ENCODE results near the gene SLC29A4. TPM values are rescaled to one million over a fixed set of nuclear protein-coding genes. Genes with fewer than 3 reads are reported as not detected.
"Not testable (repeated sequence)": the region's sequence is repeated elsewhere in the genome, so short reads cannot be mapped to it uniquely, and the experiment has no call there.

SLC29A4 gene
- total RNA-seq, 8 experiments from 2014 or later = 0.81 to 24.9 (median 13.1) TPM

- ATAC-seq (replicated peaks in 6 of 8); in situ Hi-C loops (cut with MboI; ENCODE audit: low pct_unique_long_range_greater_than_20kb in 2 of 9, low sequenced_read_pairs in 9 of 9, unreplicated experiment in 9 of 9): not testable (repeated sequence)
- WGBS, 10 experiments = 74 to 100% (median 95%) methylated on average over 1 to 3 of the region's 31 CpGs; no CpG with 5 or more reads in 4 of the 10 experiments
Measured at GRCh38 chr7:5323800-5324781, 41.3 kb downstream of the SLC29A4 start.

GRCh38 chr7:5324961-5325360 lies 42.2 kb downstream of the SLC29A4 start:
- WGBS, 10 experiments = 100% methylated on average over 1 of the region's 10 CpGs; no CpG with 5 or more reads in 8 of the 10 experiments
- peaks cover 0 to 3% of the 10 kb centered on the region in 2 donors for H3K4me1 ChIP-seq (replicated peaks in 1 of 2)
- no peak for ATAC-seq (replicated peaks in 6 of 8)
- H3K4me3 ChIP-seq = no peak overlapping the region
- in situ Hi-C loops (cut with MboI; ENCODE audit: low pct_unique_long_range_greater_than_20kb in 2 of 9, low sequenced_read_pairs in 9 of 9, unreplicated experiment in 9 of 9) = no loop called here
- no peak overlapping the region for H3K27ac ChIP-seq

More at GRCh38 chr7:5323800-5324781, 41.3 kb downstream of the SLC29A4 start:
- not testable (repeated sequence) for H3K4me1 ChIP-seq (replicated peaks in 1 of 2); H3K27ac ChIP-seq; H3K4me3 ChIP-seq

GRCh38 chr7:5330288-5330687 lies 47.5 kb downstream of the SLC29A4 start:
- H3K4me1 ChIP-seq (replicated peaks in 1 of 2) = peaks cover 0 to 3% of the 10 kb centered on the region in 2 donors
- ATAC-seq (replicated peaks in 6 of 8) = no peak
- 87 to 100% (median 100%) methylated on average over 1 to 3 of the region's 3 CpGs; no CpG with 5 or more reads in 6 of the 10 experiments for WGBS, 10 experiments
- no peak overlapping the region for H3K4me3 ChIP-seq
- in situ Hi-C loops (cut with MboI; ENCODE audit: low pct_unique_long_range_greater_than_20kb in 2 of 9, low sequenced_read_pairs in 9 of 9, unreplicated experiment in 9 of 9) = no loop called here
- no peak overlapping the region for H3K27ac ChIP-seq

- ATAC-seq (replicated peaks in 6 of 8) = no peak
Measured at GRCh38 chr7:5332579-5332978, 49.8 kb downstream of the SLC29A4 start.

GRCh38 chr7:5333121-5334045 lies 50.6 kb downstream of the SLC29A4 start:
- Histone ChIP-seq H3K27ac (no peak overlapping the region), H3K4me1 (replicated peaks in 1 of 2) (no peaks in the 10 kb centered on the region), H3K4me3 (no peak overlapping the region)
- ATAC-seq (replicated peaks in 6 of 8) = no peak
- in situ Hi-C loops (cut with MboI; ENCODE audit: low pct_unique_long_range_greater_than_20kb in 2 of 9, low sequenced_read_pairs in 9 of 9, unreplicated experiment in 9 of 9) = no loop called here
- WGBS, 10 experiments = 60 to 100% methylated on average over 1 of the region's 32 CpGs; no CpG with 5 or more reads in 8 of the 10 experiments

More at GRCh38 chr7:5332579-5332978, 49.8 kb downstream of the SLC29A4 start:
- in situ Hi-C loops (cut with MboI; ENCODE audit: low pct_unique_long_range_greater_than_20kb in 2 of 9, low sequenced_read_pairs in 9 of 9, unreplicated experiment in 9 of 9) = no loop called here
- 70% methylated on average over 2 of the region's 43 CpGs; no CpG with 5 or more reads in 9 of the 10 experiments for WGBS, 10 experiments
- Histone ChIP-seq H3K4me3 (no peak overlapping the region), H3K4me1 (replicated peaks in 1 of 2) (peaks cover 0 to 3% of the 10 kb centered on the region in 2 donors), H3K27ac (no peak overlapping the region)

GRCh38 chr7:5334671-5335070 lies 51.9 kb downstream of the SLC29A4 start:
- Histone ChIP-seq H3K4me1 (replicated peaks in 1 of 2) (no peaks in the 10 kb centered on the region), H3K27ac (no peak overlapping the region), H3K4me3 (no peak overlapping the region)
- in situ Hi-C loops (cut with MboI; ENCODE audit: low pct_unique_long_range_greater_than_20kb in 2 of 9, low sequenced_read_pairs in 9 of 9, unreplicated experiment in 9 of 9) = no loop called here
- no peak for ATAC-seq (replicated peaks in 6 of 8)
- 92 to 100% (median 100%) methylated on average over 1 to 3 of the region's 8 CpGs; no CpG with 5 or more reads in 4 of the 10 experiments for WGBS, 10 experiments

- Histone ChIP-seq H3K4me3 (no peak overlapping the region), H3K27ac (no peak overlapping the region), H3K4me1 (replicated peaks in 1 of 2) (no peaks in the 10 kb centered on the region)
- 87 to 100% (median 95%) methylated on average over 5 to 11 of the region's 11 CpGs for WGBS, 10 experiments
- ATAC-seq (replicated peaks in 6 of 8) = no peak
- in situ Hi-C loops (cut with MboI; ENCODE audit: low pct_unique_long_range_greater_than_20kb in 2 of 9, low sequenced_read_pairs in 9 of 9, unreplicated experiment in 9 of 9) = no loop called here
Measured at GRCh38 chr7:5337047-5337446, 54.3 kb downstream of the SLC29A4 start.

- in situ Hi-C loops (cut with MboI; ENCODE audit: low pct_unique_long_range_greater_than_20kb in 2 of 9, low sequenced_read_pairs in 9 of 9, unreplicated experiment in 9 of 9) = no loop called here
- Histone ChIP-seq H3K4me3 (no peak overlapping the region), H3K27ac (no peak overlapping the region), H3K4me1 (replicated peaks in 1 of 2) (no peaks in the 10 kb centered on the region)
- WGBS, 10 experiments = 63 to 100% (median 92%) methylated on average over 1 to 2 of the region's 2 CpGs; no CpG with 5 or more reads in 1 of the 10 experiments
- no peak for ATAC-seq (replicated peaks in 6 of 8)
Measured at GRCh38 chr7:5339955-5340354, 57.2 kb downstream of the SLC29A4 start.

- H3K4me3 ChIP-seq = no peak overlapping the region
- 83 to 100% (median 98%) methylated on average over 1 to 6 of the region's 6 CpGs for WGBS, 10 experiments
- no peak for ATAC-seq (replicated peaks in 6 of 8)
- no peak overlapping the region for H3K27ac ChIP-seq
- in situ Hi-C loops (cut with MboI; ENCODE audit: low pct_unique_long_range_greater_than_20kb in 2 of 9, low sequenced_read_pairs in 9 of 9, unreplicated experiment in 9 of 9) = no loop called here
- no peaks in the 10 kb centered on the region for H3K4me1 ChIP-seq (replicated peaks in 1 of 2)
Measured at GRCh38 chr7:5342631-5343030, 59.9 kb downstream of the SLC29A4 start.

GRCh38 chr7:5343884-5344283 lies 61.1 kb downstream of the SLC29A4 start:
- Histone ChIP-seq H3K27ac (no peak overlapping the region), H3K4me3 (no peak overlapping the region), H3K4me1 (replicated peaks in 1 of 2) (no peaks in the 10 kb centered on the region)
- WGBS, 10 experiments = 80 to 100% (median 93%) methylated on average over 1 to 2 of the region's 2 CpGs; no CpG with 5 or more reads in 1 of the 10 experiments
- in situ Hi-C loops (cut with MboI; ENCODE audit: low pct_unique_long_range_greater_than_20kb in 2 of 9, low sequenced_read_pairs in 9 of 9, unreplicated experiment in 9 of 9) = no loop called here
- ATAC-seq (replicated peaks in 6 of 8) = no peak

GRCh38 chr7:5344342-5344741 lies 61.6 kb downstream of the SLC29A4 start:
- Histone ChIP-seq H3K27ac (no peak overlapping the region), H3K4me3 (no peak overlapping the region), H3K4me1 (replicated peaks in 1 of 2) (no peaks in the 10 kb centered on the region)
- 83 to 100% (median 100%) methylated on average over 1 of the region's 4 CpGs; no CpG with 5 or more reads in 7 of the 10 experiments for WGBS, 10 experiments
- in situ Hi-C loops (cut with MboI; ENCODE audit: low pct_unique_long_range_greater_than_20kb in 2 of 9, low sequenced_read_pairs in 9 of 9, unreplicated experiment in 9 of 9) = no loop called here
- no peak for ATAC-seq (replicated peaks in 6 of 8)

GRCh38 chr7:5345171-5345570 lies 62.4 kb downstream of the SLC29A4 start:
- Histone ChIP-seq H3K4me1 (replicated peaks in 1 of 2) (no peaks in the 10 kb centered on the region), H3K27ac (no peak overlapping the region), H3K4me3 (no peak overlapping the region)
- in situ Hi-C loops (cut with MboI; ENCODE audit: low pct_unique_long_range_greater_than_20kb in 2 of 9, low sequenced_read_pairs in 9 of 9, unreplicated experiment in 9 of 9) = no loop called here
- ATAC-seq (replicated peaks in 6 of 8) = no peak
- 87 to 100% methylated on average over 1 to 6 of the region's 13 CpGs; no CpG with 5 or more reads in 8 of the 10 experiments for WGBS, 10 experiments

- Histone ChIP-seq H3K4me3 (no peak overlapping the region), H3K4me1 (replicated peaks in 1 of 2) (no peaks in the 10 kb centered on the region), H3K27ac (no peak overlapping the region)
- in situ Hi-C loops (cut with MboI; ENCODE audit: low pct_unique_long_range_greater_than_20kb in 2 of 9, low sequenced_read_pairs in 9 of 9, unreplicated experiment in 9 of 9) = no loop called here
- ATAC-seq (replicated peaks in 6 of 8) = no peak
- 100% methylated on average over 1 of the region's 21 CpGs; no CpG with 5 or more reads in 9 of the 10 experiments for WGBS, 10 experiments
Measured at GRCh38 chr7:5345671-5346070, 62.9 kb downstream of the SLC29A4 start.

All from motor neuron (in vitro differentiated cells).